HepG2 (cell line): ENCODE measurements around the gene NUDT13. TPM values are rescaled to one million over a fixed set of nuclear protein-coding genes. Genes with fewer than 3 reads are reported as not detected.
"Not testable (repeated sequence)": the region's sequence is repeated elsewhere in the genome, so short reads cannot be mapped to it uniquely, and the experiment has no call there.

Experiments used
- ATAC-seq: fragments of 200-7000 bp; cut with Tn5 transposase; 3 replicates; pipeline ENCODE4 v1.9.1; 2020; ENCODE audit warnings: mild to moderate bottlenecking, moderate library complexity
- BruUV-seq: library from RNA; stranded (reverse); fragments of 400-500 nt; replicated peaks from 2 replicates; lab custom pipeline; 2021; lab: Mats Ljungman, UMichigan
- CTCF ChIA-PET: fragments of 300-600 bp; formaldehyde crosslinking; extraction: SDS; loops from one replicate; lab custom pipeline; 2021; ENCODE audit warnings: low total read pairs, inconsistent platforms, low intra/inter-chr PET ratio; lab: Yijun Ruan, JAX
- POLR2A ChIA-PET: fragments of 350-600 bp; sonication (Branson Sonifier 250); formaldehyde crosslinking; loops from one replicate; lab custom pipeline; 2020; ENCODE audit warnings: antibody characterized with exemption, inconsistent platforms; lab: Yijun Ruan, JAX
- DNase-seq: peaks from one replicate; pipeline ENCODE4 v3.0.0-alpha.2; 2015; ENCODE audit warnings: low spot score
- FAIRE-seq: peaks from 3 replicates; lab custom pipeline; 2011; peaks lifted over from hg19 to GRCh38; lab: Jason Lieb, UNC
- H2AFZ ChIP-seq: one replicate; pipeline ENCODE4 v1.6.1; 2011; ENCODE audit warnings: low read length, inconsistent platforms
- H3K27ac ChIP-seq: fragments of 300-600 bp; 3 replicates; pipeline ENCODE4 v1.8.0; 2011; ENCODE audit warnings: mixed run types, mild to moderate bottlenecking, mixed read lengths, low read length, inconsistent platforms; ENCODE audit not compliant: insufficient read depth; ENCODE audit errors: extremely low read length
- H3K27me3 ChIP-seq, 2 experiments: fragments of 200-600 bp in 1 of 2; 2 replicates in 1 of 2; 3 replicates in 1 of 2; pipeline versions ENCODE4 v1.6.0 to v1.8.0; 2011; ENCODE audit warnings: low read length in 2 of 2, mild to moderate bottlenecking in 2 of 2, moderate library complexity in 2 of 2, inconsistent platforms in 1 of 2; ENCODE audit not compliant: insufficient read depth in 2 of 2, control insufficient read depth in 1 of 2
- H3K36me3 ChIP-seq, 2 experiments: fragments of 200-600 bp in 1 of 2; replicated peaks in 1 of 2; 2 replicates in 1 of 2; 3 replicates in 1 of 2; pipeline versions ENCODE4 v1.5.1 to v1.8.0; 2011; ENCODE audit warnings: low read length in 2 of 2, inconsistent platforms in 1 of 2; ENCODE audit not compliant: insufficient read depth in 2 of 2, control insufficient read depth in 1 of 2
- H3K4me1 ChIP-seq: 2 replicates; pipeline ENCODE4 v1.5.1; 2012; ENCODE audit warnings: low read length, inconsistent platforms; ENCODE audit not compliant: insufficient read depth
- H3K4me2 ChIP-seq: 2 replicates; pipeline ENCODE4 v1.6.0; 2011; ENCODE audit warnings: low read depth, low read length, inconsistent platforms
- H3K4me3 ChIP-seq, 3 experiments: fragments of 200-600 bp in 1 of 3; sonication (generic), shearing (Covaris generic) in 1 of 3; replicated peaks in 1 of 3; 2 replicates each; pipeline ENCODE4 v1.5.1; 2011 to 2016; ENCODE audit warnings: low read length in 3 of 3, inconsistent platforms in 2 of 3, low read depth in 2 of 3, mild to moderate bottlenecking in 2 of 3, control low read depth in 1 of 3, mixed read lengths in 1 of 3; ENCODE audit not compliant: insufficient read depth in 1 of 3
- H3K79me2 ChIP-seq: one replicate; pipeline ENCODE4 v1.6.1; 2011; ENCODE audit warnings: low read length, inconsistent platforms; ENCODE audit not compliant: insufficient read depth
- H3K9ac ChIP-seq: 2 replicates; pipeline ENCODE4 v1.6.0; 2011; ENCODE audit warnings: mild to moderate bottlenecking, low read depth, low read length, inconsistent platforms; ENCODE audit not compliant: insufficient read depth
- H3K9me3 ChIP-seq: 2 replicates; pipeline ENCODE4 v1.5.1; 2012; ENCODE audit warnings: mild to moderate bottlenecking, low read length
- H4K20me1 ChIP-seq: 2 replicates; pipeline ENCODE4 v1.6.0; 2011; ENCODE audit warnings: inconsistent platforms, mild to moderate bottlenecking, low read length, moderate library complexity; ENCODE audit not compliant: insufficient read depth
- MAFK ChIP-seq, 2 experiments: IDR thresholded peaks in 1 of 2; conservative IDR thresholded peaks in 1 of 2; 2 replicates each; pipeline ENCODE4 v1.6.1; 2011; ENCODE audit warnings: improper control_type of control experiment in 2 of 2, low read length in 2 of 2
- NFYB ChIP-seq: sonication (generic); formaldehyde crosslinking; IDR thresholded peaks from 2 replicates; pipeline ENCODE4 v1.4.0; 2020; ENCODE audit warnings: missing genetic modification reagents
- ZMYM2 ChIP-seq: sonication (generic); formaldehyde crosslinking; IDR thresholded peaks from 2 replicates; pipeline ENCODE4 v1.8.0; 2022; ENCODE audit warnings: mild to moderate bottlenecking, missing genetic modification reagents
- WGBS: methylation state at CpG from one replicate; pipeline ENCODE4 v1.1.6; 2017; ENCODE audit warnings: low lambda C conversion rate; 5-methylcytosine and 5-hydroxymethylcytosine counted together
- in situ Hi-C: cut with HindIII; loops from 2 replicates; pipeline ENCODE4 v1.10.0; 2017; ENCODE audit warnings: low pct_unique_long_range_greater_than_20kb; ENCODE audit not compliant: extremely low pct_ligation_motif_present
- intact Hi-C: fragments of 100-400 bp; cut with micrococcal nuclease; formaldehyde crosslinking; loops from one replicate; pipeline ENCODE4 v1.10.0; 2022; ENCODE audit not compliant: unreplicated experiment
- polyA plus RNA-seq, 8 experiments: library from polyadenylated mRNA; depleted of rRNA in 3 of 8; stranded (reverse) in 7 of 8; unstranded in 1 of 8; fragments of >200 nt; fragmentation: Illumina TruSeq in 4 of 8; extraction: Trizol in 4 of 8; gene quantifications; 2 replicates each; pipeline versions ENCODE4 v1.2.1 to v1.2.3, GENCODE V29; 2011 to 2016; ENCODE audit warnings: low read depth in 4 of 8, missing spikeins in 1 of 8, mixed read lengths in 1 of 8; ENCODE audit not compliant: insufficient read depth in 1 of 8
- total RNA-seq, 5 experiments: library from RNA; depleted of rRNA; stranded (reverse); fragments of >200 nt; fragmentation: Illumina TruSeq; extraction: Trizol; gene quantifications; 2 replicates each; pipeline ENCODE4 v1.2.3, GENCODE V29; 2016; ENCODE audit warnings: low read depth in 1 of 5

The NUDT13 gene
- total and polyA plus RNA-seq, 2 of the 13 experiments (the other 11 are each of a cell fraction or from before 2014, with no cell fraction given), result 4.2 to 6.5 TPM

GRCh38 chr10:73109248-73109652 is 1.0 kb upstream of the NUDT13 start:
- ATAC-seq, H3K36me3 ChIP-seq, DNase-seq, BruUV-seq, H4K20me1 ChIP-seq: not testable (repeated sequence)
- peak; percentile 2 to 68; a peak in 2 of 4 replicates for TF ChIP-seq MAFK (conservative IDR thresholded peaks at IDR 0.05 in 1 of 2, IDR thresholded peaks at IDR 0.05 in 1 of 2; ENCODE audit: low read length in 2 of 2)
- peak; percentile 53; the same call in 1 of the 2 replicates for TF ChIP-seq ZMYM2 (CRISPR knock-in tag)
- peak; percentile 49 for TF ChIP-seq NFYB (CRISPR knock-in tag)
- TF ChIP-seq, all 625 proteins: peak for 3; not testable (repeated sequence) for 622
- in situ Hi-C loops, H3K9me3 ChIP-seq, intact Hi-C loops, H3K4me3 ChIP-seq, H3K79me2 ChIP-seq, H3K9ac ChIP-seq, H3K4me2 ChIP-seq, H3K27ac ChIP-seq, H3K27me3 ChIP-seq, FAIRE-seq, CTCF ChIA-PET, H2AFZ ChIP-seq: not testable (repeated sequence)
- peaks cover 11% of the 10 kb centered on the region for H3K4me1 ChIP-seq
- POLR2A ChIA-PET, result interaction anchor here (2.1 to 6.1 kb wide), 2 partner anchors 12 to 18 kb away, joined by 6 to 72 read pairs; partner anchors contain the start of gene P4HA1
- 98% methylated on average over 4 of the region's 4 CpGs for WGBS

- CTCF ChIA-PET, ATAC-seq, H3K9ac ChIP-seq: not testable (repeated sequence)
Measured at GRCh38 chr10:73112032-73112431, 1.8 kb downstream of the NUDT13 start.

More at GRCh38 chr10:73112032-73112431, 1.8 kb downstream of the NUDT13 start:
- POLR2A ChIA-PET, result interaction anchor here (1.4 to 6.1 kb wide), 4 partner anchors 10 to 20 kb away, joined by 4 to 72 read pairs (median 16); partner anchors contain the start of gene P4HA1
- H3K27ac ChIP-seq, result peak overlapping the region; percentile 96
- DNase-seq, H4K20me1 ChIP-seq, H3K79me2 ChIP-seq, in situ Hi-C loops, H2AFZ ChIP-seq, H3K9me3 ChIP-seq, BruUV-seq, H3K36me3 ChIP-seq, FAIRE-seq, H3K27me3 ChIP-seq, intact Hi-C loops: not testable (repeated sequence)
- H3K4me3 ChIP-seq, result peak overlapping the region in 2 of 3 experiments; percentile 80 to 82; a peak in 2 of 6 replicates
- 98% methylated on average over 13 of the region's 13 CpGs for WGBS
- H3K4me2 ChIP-seq, result peak overlapping the region; percentile 93; the same call in 1 of the 2 replicates
- H3K4me1 ChIP-seq, result peaks cover 11% of the 10 kb centered on the region
